ENCODE data around the gene WDTC1. TPM values are rescaled to one million over a fixed set of nuclear protein-coding genes. Genes with fewer than 3 reads are reported as not detected.

The WDTC1 gene
- total RNA-seq, 1 experiment from 2014 or later = 37.1 TPM

DNA sequence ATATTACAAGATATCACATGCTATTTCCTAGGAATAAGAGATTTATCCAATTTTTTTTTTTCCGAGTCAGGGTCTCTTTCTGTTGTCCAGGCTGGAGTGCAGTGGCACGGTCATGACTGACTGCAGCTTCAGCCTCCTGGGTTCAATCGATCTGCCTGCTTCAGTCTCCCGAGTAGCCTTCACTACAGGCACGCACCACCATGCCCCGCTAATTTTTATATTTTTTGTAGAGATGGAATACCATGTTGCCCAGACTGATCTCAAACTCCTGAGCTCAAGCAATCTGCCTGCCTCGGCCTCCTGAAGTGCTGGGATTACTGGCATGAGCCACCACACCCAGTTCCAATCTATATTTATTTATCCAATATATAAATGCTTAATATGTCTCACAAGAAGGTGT, 18.0 kb upstream of the WDTC1 start:
- ChIA-PET POLR2A (ENCODE audit: unreplicated experiment) (interaction anchor here (0.7 kb wide), 1 partner anchor 62 kb away, joined by 4 read pairs; no protein-coding TSS in a partner anchor), CTCF (no interaction called here)
- no peak for DNase-seq
- Histone ChIP-seq H3K9me3 (ENCODE audit: insufficient read depth, low read depth) (no peaks in the 10 kb centered on the region), H3K36me3 (ENCODE audit: low read depth) (no peaks in the 10 kb centered on the region), H3K4me1 (replicated peaks; ENCODE audit: insufficient read depth) (no peaks in the 10 kb centered on the region), H3K27me3 (ENCODE audit: insufficient read depth, low read depth) (no peaks in the 10 kb centered on the region), H3K27ac (no peak overlapping the region), H4K20me1 (ENCODE audit: insufficient read depth) (no peaks in the 10 kb centered on the region), H3F3A (ENCODE audit: insufficient read depth, low read depth) (no peaks in the 10 kb centered on the region), H3K9me2 (ENCODE audit: insufficient read depth) (no peaks in the 10 kb centered on the region), H3K4me2 (no peak overlapping the region), H2AFZ (no peak overlapping the region), H3K4me3 (no peak overlapping the region), H3K79me2 (ENCODE audit: low read depth) (no peaks in the 10 kb centered on the region)
- TF ChIP-seq, protein P1, sequence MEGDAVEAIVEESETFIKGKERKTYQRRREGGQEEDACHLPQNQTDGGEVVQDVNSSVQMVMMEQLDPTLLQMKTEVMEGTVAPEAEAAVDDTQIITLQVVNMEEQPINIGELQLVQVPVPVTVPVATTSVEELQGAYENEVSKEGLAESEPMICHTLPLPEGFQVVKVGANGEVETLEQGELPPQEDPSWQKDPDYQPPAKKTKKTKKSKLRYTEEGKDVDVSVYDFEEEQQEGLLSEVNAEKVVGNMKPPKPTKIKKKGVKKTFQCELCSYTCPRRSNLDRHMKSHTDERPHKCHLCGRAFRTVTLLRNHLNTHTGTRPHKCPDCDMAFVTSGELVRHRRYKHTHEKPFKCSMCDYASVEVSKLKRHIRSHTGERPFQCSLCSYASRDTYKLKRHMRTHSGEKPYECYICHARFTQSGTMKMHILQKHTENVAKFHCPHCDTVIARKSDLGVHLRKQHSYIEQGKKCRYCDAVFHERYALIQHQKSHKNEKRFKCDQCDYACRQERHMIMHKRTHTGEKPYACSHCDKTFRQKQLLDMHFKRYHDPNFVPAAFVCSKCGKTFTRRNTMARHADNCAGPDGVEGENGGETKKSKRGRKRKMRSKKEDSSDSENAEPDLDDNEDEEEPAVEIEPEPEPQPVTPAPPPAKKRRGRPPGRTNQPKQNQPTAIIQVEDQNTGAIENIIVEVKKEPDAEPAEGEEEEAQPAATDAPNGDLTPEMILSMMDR (conservative IDR thresholded peaks at IDR 0.05) = no peak
- TF ChIP-seq EZH2 (IDR thresholded peaks at IDR 0.05; ENCODE audit: low read depth) = no peak
- intact Hi-C loops (cut with micrococcal nuclease; ENCODE audit: unreplicated experiment) = no loop called here
- no TSS peak for BruUV-seq (replicated peaks)

DNA sequence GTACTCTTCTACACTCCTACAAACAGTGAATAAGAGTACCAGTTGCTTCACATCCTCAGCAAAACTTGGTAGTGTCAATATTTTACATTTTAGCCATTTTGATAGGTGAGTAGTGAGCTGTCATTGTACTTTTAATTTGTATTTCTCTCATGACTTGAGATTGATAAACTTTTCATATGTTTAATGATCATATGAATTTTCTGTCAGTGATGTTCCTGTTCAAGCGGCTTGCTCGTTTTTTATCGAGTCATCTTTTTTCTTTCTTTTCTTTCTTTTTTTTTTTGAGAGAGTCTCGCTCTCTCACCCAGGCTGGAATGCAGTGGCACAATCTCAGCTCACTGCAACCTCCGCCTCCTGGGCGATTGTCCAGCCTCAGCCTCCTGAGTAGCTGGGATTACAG, 17.0 kb upstream of the WDTC1 start:
- no peak overlapping the region for H2AFZ ChIP-seq

GRCh38 chr1:27218736-27219135, 15.7 kb upstream of the WDTC1 start:
- H3K4me1 ChIP-seq (replicated peaks; ENCODE audit: insufficient read depth) = no peaks in the 10 kb centered on the region
- no peak overlapping the region for H3K4me3 ChIP-seq
- intact Hi-C loops (cut with micrococcal nuclease; ENCODE audit: unreplicated experiment) = no loop called here
- CTCF ChIA-PET = no interaction called here
- no peaks in the 10 kb centered on the region for H3F3A ChIP-seq (ENCODE audit: insufficient read depth, low read depth)
- no TSS peak for BruUV-seq (replicated peaks)
- DNase-seq = no peak
- no peaks in the 10 kb centered on the region for H3K9me3 ChIP-seq (ENCODE audit: insufficient read depth, low read depth)
- POLR2A ChIA-PET (ENCODE audit: unreplicated experiment) = no interaction called here
- H3K27me3 ChIP-seq (ENCODE audit: insufficient read depth, low read depth) = no peaks in the 10 kb centered on the region
- H3K79me2 ChIP-seq (ENCODE audit: low read depth) = no peaks in the 10 kb centered on the region
- H4K20me1 ChIP-seq (ENCODE audit: insufficient read depth) = no peaks in the 10 kb centered on the region
- H3K36me3 ChIP-seq (ENCODE audit: low read depth) = no peaks in the 10 kb centered on the region
- H2AFZ ChIP-seq = no peak overlapping the region
- H3K27ac ChIP-seq = no peak overlapping the region
- no peaks in the 10 kb centered on the region for H3K9me2 ChIP-seq (ENCODE audit: insufficient read depth)
- no peak for TF ChIP-seq EZH2 (IDR thresholded peaks at IDR 0.05; ENCODE audit: low read depth)
- TF ChIP-seq, protein P1 (conservative IDR thresholded peaks at IDR 0.05) = no peak
- H3K4me2 ChIP-seq = no peak overlapping the region

More for the DNA sequence above, 17.0 kb upstream of the WDTC1 start:
- no TSS peak for BruUV-seq (replicated peaks)
- intact Hi-C loops (cut with micrococcal nuclease; ENCODE audit: unreplicated experiment) = no loop called here
- no peak for DNase-seq
- ChIA-PET POLR2A (ENCODE audit: unreplicated experiment) (no interaction called here), CTCF (interaction anchor here (0.7 kb wide), 1 partner anchor 66 kb away, joined by 5 read pairs; no protein-coding TSS in a partner anchor)
- TF ChIP-seq, protein P1 (conservative IDR thresholded peaks at IDR 0.05) = no peak
- no peak for TF ChIP-seq EZH2 (IDR thresholded peaks at IDR 0.05; ENCODE audit: low read depth)
- no peaks in the 10 kb centered on the region for H3K79me2 ChIP-seq (ENCODE audit: low read depth)
- no peaks in the 10 kb centered on the region for H4K20me1 ChIP-seq (ENCODE audit: insufficient read depth)
- H3K4me3 ChIP-seq = no peak overlapping the region
- no peak overlapping the region for H3K4me2 ChIP-seq
- H3K36me3 ChIP-seq (ENCODE audit: low read depth) = no peaks in the 10 kb centered on the region
- H3K9me3 ChIP-seq (ENCODE audit: insufficient read depth, low read depth) = no peaks in the 10 kb centered on the region
- H3F3A ChIP-seq (ENCODE audit: insufficient read depth, low read depth) = no peaks in the 10 kb centered on the region
- no peaks in the 10 kb centered on the region for H3K9me2 ChIP-seq (ENCODE audit: insufficient read depth)
- no peak overlapping the region for H3K27ac ChIP-seq
- no peaks in the 10 kb centered on the region for H3K27me3 ChIP-seq (ENCODE audit: insufficient read depth, low read depth)
- no peaks in the 10 kb centered on the region for H3K4me1 ChIP-seq (replicated peaks; ENCODE audit: insufficient read depth)
